ENCODE results near the gene LDLRAD4.

DNA sequence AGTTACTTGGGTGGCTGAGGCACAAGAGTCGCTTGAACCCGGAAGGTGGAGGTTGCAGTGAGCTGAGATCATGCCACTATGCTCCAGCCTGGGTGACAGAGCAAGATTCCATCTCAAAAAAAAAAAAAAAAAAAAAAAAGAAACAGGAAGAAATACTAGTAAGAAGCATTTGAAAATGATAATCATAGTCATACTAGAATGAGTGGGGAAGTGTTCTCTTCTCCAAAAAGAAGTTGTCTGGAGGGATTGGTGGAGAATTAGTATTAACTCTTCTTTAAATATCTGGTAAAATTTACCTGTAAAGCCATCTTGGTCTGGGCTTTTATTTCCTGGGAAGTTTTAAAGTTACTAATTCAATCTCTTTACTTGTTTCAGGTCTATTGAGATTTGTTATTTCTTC, 376.0 kb downstream of the LDLRAD4 start:
- TF ChIP-seq CTCF (IDR thresholded peaks at IDR 0.05; ENCODE audit: borderline replicate concordance, extremely low read depth, low read length, poor library complexity, severe bottlenecking) (no peak), EZH2 (IDR thresholded peaks at IDR 0.05; ENCODE audit: borderline replicate concordance, low read depth, low read length, severe bottlenecking) (no peak)

Measured in DND-41 (cell line).